Germinal center (tissue), 1 donor: ENCODE data around the gene STK11.

ENCODE experiments used
- DNase-seq: peaks from one replicate; pipeline ENCODE4 v3.0.0; 2012; ENCODE audit warnings: mixed read lengths, low spot score

Gene STK11

DNA sequence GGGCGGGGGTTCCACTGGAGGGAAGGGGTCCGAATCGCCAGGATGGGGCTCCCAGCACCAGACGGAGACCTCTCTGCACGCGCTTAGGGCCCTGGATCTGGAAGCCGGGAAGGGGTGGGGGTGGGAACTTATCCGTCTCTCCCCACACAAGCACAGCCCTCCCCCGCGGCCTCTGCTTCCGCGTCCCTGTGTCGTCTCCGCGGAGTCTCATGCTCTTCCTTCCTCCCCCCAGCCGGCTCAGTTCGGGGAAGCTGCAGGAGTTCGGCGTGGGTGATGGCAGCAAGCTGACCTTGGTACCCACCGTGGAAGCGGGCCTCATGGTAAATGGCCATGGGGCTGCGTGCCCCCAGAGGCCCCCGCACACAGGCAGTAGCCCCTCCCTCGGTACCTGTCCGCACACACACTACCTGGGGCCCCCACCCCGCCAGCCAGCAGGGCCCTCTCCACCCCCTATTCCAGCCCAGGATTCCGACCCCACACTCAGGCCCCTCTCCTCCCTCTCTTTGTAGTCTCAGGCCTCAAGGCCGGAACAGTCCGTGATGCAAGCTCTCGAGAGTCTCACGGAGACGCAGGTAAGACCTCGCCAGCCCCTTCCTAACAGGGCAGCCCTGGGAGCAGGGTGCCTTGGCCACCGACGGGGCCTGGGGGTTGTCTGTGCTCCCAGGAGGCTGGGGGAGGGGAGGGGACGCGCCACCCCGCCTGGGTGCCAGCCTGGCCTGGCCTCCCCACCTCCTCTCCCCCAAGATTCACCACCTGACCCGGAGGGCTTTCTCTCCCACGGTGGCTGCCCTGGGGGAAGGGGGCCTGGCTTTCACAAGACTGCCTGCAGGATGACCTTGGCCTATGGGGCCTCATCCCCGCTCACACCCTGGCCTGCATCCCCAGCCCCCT is 46.0 kb downstream of the STK11 start:
- peak; percentile 38 for DNase-seq

DNA sequence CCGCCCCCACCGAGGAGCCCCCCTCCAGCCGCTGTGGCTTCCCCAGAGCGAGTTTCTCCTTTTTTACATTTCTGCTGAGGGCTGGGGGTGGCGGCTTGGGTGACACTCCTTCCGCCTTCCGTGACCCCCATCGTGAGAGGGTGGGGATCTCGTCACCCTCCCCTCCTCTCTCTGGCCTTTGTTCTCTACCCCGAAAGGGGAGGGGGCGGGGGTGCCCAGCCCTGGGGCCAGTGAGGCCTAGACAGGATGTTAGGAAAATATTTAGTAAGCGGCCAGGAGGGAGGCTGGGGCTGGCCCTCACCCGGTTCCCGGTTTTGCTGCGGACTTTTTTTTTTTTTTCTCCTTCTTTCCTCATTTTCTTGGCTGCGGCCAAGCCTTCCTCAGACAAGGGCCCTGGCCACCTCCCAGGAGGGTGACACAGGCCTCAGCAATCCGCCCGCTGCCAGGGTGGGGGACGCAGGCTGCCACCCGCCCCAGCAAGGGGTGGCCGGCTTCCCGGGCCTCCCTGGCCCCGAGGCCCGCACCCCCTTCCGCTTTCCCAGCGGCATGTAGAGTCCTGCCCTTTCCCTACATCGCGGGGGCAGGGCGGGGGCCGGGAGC is 46.7 kb downstream of the STK11 start:
- DNase-seq: peak; percentile 44

DNA sequence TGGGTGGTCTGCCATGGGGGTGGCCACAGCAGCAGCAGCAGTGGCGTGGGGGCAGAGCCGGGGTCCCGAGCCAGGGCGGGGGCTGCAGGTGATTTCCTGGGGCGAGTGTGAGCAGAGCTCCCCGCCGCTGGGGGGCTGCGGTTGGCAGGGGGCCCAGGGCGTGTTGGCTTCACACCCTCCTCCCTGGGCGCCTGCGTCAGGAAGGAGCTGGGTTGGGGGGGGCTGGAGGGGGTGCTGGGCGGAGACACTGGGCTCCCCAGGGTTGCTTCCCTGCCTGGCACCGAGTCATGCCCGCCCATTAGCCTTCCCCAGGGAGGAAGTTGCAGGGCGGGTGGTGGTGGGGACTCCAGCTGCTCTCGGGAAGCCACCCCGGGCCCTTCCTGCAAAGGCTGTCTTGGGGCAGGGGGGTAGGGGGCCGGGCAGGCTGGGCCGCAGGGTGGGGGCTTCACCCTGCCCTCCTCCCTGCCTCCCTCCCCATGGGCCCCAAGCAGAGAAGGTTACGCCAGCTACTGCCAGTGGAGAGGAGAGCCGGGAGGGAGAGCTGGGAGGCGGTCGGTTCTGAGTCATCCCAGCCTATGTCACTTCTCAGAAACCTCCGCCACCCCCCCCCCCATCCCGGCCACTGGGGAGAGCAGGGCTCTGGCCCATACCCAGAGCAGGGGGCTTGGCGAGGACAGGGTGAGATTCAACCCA is 47.4 kb downstream of the STK11 start:
- peak; percentile 76 for DNase-seq

DNA sequence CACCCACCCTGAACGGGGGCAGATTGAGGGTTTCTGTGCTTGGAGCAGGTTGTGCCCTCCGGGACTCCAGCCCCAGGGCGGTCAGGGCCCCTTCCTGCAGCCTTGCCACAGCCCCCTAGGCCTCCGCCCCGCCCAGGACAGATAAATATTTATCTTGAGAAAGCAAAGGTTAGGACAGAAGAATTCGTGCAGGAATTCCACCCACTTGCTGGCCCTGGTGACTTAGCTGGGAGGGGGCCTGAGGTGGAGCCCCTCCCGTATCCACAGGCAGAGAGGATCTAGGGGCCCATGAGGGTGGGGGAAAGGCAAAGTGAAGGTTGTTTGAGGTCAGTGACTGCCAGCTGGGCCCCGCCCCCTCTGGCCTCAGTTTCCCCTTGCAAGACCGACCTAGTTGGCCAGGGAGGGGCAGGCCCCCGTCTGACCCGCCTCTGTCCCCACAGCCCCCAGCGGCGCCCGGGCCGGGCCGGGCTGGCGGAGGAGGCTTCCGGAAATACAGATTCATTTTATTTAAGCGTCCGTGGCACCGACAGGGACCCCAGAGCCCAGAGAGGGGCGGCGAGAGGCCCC is 48.0 kb downstream of the STK11 start:
- no peak for DNase-seq

DNA sequence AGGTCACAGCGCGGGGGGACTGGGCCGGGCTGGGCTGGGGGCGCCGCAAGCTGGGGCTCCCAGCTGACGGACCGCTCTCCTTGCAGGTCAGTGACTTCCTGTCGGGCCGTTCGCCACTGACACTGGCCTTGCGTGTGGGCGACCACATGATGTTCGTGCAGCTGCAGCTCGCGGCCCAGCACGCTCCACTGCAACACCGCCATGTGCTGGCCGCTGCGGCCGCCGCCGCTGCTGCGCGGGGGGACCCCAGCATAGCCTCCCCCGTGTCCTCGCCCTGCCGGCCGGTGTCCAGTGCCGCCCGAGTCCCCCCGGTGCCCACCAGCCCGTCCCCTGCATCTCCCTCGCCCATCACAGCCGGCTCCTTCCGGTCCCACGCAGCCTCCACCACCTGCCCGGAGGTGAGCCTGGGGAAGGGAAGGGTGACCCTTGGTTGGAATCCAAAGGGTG is 48.5 kb downstream of the STK11 start:
- no peak for DNase-seq

DNA sequence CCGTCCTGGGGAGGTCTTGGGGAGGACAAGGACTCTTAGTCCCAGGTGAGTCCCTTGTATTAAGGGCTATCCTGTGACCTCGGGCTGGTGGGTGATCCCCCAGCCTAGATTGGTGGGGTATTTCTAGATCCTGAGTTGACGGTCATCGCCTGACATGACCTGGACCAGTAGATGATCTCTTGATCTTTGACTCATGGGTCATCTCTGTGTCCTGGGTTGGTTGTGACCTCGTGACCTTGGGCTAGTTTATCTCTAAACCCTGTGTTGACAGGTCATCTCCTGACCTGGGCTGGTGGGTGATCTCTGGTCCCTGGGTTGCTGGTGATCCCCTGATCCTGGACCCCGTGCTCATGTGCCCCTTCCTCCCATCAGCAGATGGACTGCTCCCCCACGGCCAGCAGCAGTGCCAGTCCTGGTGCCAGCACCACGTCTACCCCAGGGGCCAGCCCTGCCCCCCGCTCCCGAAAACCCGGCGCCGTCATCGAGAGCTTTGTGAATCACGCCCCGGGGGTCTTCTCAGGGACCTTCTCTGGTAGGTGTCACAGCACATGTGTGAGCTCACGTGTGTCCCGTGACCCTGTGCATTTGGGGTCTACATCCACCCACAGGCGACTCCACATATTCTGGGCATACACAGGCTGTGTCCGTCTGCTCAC is 49.1 kb downstream of the STK11 start:
- DNase-seq: no peak

DNA sequence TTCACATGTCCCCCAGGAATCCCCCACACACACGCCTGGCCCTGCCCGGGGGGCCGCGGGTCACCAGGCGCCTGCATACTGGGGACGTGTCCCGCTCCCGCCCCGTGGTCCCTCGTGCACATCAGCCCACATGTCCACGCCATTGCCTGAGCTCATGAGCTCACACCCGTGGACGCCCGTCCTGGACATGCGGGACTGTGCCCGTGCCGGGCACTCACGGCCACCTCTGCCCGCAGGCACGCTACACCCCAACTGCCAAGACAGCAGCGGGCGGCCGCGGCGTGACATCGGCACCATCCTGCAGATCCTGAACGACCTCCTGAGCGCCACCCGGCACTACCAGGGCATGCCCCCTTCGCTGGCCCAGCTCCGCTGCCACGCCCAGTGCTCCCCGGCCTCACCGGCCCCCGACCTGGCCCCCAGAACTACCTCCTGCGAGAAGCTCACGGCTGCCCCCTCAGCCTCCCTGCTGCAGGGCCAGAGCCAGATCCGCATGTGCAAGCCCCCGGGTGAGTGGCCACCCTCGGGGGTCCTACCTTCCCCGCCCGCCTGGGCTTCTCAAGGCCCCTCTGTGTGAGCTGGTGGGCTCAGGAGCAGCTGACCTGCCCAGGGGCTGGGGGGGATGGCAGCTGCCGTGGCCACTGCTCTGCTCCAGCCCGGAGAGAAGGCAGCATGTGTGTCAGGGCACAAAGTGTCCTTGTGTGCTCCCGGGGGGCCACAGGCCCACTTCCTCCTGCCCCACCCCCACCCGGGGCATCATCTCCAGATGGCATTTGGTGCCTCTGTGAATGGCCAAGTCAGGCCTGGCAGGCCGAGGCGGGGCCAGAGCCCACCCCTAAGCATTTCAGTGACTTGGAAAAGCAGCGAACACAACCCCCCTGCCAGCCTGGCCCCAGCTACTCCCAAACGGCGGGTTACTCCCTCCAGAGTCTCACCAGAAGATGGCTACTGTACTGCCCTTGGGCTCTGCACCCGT is 49.9 kb downstream of the STK11 start:
- DNase-seq: no peak

DNA sequence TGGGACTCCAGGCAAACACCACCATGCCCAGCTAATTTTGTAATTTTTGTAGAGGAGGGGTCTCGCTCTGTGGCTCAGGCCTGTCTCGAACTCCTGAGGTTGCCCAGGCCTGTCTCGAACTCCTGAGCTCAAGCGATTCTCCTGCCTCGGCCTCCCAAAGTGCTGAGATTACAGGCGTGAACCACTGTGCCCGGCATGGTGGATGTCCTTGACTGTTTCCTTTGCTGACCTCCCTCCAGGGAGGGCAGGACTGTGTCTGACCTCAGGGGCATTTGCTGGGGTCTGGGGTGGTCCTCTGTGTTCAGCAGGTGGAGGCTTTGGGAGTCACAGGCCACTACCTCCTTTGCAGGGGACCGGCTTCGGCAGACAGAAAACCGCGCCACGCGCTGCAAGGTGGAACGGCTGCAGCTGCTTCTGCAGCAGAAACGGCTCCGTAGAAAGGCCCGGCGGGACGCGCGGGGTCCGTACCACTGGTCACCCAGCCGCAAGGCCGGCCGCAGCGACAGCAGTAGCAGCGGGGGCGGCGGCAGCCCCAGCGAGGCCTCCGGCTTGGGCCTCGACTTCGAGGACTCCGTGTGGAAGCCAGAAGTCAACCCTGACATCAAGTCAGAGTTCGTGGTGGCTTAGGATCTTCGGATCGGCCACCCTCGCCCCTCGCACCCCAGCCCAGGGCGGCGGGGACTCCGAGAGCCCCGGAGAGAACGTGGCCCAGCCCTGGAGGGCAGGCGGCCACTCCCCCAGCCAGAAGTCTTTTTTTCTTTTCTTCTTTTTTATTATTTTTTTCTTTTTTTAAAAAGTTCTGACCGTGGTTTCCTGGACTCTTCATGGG is 51.3 kb downstream of the STK11 start:
- no peak for DNase-seq

DNA sequence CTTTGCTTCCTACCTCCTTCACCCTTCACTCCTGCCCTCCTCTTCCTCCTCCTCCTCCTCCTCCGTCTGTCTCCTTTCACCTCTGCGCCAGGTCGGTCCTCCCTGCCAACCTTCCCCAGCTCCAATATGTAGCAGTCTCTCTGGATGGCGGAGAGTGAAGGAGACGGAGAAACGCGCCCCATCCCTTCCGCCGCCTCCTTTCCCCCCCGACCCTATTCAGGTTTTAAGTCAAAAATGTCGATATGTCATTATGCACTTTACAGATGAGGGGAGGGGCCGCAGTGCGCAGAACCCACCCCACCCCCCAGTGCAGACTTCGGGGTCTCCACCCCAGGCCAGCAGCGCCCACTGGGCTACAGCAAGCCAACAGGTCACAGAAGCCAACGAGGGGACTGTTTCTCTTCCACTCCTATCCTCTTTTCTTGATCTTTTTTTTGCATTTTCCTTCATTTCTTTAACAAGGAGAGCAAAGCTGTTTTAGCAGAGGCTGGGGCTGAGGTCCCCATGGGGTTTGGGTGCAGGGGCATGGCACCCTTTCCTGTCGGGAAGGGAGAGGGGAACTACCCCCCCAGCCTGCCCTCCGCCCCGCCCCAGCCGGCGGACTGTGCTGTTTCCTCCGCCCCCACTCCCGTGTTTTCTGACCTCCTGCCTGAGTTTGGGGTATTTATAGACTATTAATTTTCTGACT is 52.0 kb downstream of the STK11 start:
- DNase-seq: no peak

DNA sequence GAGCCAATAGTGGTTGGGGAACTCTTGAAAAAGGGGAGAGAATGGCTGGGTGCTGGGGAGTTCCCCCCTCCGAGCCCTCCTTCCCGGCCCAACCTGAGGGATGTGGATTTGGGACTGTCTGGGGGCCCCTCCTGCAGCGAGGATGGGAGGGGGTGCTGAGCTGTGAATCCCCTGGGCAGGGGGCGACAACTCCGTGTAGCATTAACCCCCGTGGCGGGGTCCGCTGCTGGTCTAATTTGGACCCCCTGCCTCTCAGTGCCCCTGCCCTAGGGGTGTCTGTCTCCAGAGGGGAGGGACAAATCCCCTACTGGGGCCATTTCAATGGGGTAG is 52.5 kb downstream of the STK11 start:
- DNase-seq: no peak

DNA sequence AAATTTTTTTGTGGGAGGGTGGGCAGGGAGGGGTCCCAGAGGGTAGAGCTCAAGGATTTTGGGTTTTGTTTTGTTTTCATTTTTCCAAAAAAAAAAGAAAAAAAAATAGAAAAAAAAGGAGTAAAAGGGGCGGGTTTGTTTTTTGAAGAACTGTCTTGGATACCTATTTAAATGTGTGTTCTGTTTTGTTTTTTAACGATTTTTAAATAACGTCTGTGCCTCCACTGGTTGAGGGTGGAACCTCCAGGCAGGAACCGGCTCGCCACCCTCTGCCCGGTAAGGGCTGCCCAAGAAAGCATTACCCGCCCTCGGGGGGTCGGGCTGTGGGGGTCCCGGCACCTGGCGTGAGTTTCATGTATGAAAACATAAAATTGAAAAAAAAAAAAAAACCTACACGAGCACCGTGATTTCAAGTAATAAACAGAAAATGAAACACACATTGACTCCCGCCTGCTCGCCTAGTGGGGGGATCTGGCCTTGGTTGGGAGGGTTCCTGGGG is 53.2 kb downstream of the STK11 start:
- DNase-seq: no peak

DNA sequence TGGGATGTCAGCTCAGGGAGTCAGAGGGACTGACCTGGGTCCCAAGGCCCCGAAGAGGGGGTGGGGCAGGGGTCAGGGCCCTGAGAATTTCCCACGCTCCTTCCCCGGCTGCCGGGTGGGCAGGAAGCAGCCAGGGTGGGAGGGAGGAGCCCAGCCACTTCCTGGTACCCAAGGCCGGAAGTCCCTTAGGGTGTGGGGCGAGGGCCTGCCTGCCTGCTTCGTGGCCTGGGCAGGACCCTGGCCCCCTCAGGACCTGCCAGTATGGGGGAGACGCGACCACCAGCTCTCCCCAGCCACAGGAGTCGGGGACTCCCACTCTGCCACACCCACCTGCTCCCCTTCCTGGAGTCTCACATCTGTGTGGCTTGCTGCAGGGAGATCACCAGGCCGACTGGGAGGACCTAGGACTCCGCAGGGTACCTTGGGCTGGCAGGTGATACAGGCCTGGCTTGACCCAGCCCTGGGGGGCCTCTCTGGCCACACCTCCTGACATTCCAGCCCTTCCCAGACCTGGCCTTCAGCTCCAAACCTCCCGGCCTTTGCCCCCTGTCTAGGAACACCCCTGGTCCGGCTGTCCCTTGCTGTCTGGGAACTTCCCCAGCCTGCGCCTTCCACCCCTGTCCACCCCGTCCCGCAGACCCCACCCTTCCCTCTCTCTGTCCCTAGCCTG is 53.8 kb downstream of the STK11 start:
- no peak for DNase-seq

DNA sequence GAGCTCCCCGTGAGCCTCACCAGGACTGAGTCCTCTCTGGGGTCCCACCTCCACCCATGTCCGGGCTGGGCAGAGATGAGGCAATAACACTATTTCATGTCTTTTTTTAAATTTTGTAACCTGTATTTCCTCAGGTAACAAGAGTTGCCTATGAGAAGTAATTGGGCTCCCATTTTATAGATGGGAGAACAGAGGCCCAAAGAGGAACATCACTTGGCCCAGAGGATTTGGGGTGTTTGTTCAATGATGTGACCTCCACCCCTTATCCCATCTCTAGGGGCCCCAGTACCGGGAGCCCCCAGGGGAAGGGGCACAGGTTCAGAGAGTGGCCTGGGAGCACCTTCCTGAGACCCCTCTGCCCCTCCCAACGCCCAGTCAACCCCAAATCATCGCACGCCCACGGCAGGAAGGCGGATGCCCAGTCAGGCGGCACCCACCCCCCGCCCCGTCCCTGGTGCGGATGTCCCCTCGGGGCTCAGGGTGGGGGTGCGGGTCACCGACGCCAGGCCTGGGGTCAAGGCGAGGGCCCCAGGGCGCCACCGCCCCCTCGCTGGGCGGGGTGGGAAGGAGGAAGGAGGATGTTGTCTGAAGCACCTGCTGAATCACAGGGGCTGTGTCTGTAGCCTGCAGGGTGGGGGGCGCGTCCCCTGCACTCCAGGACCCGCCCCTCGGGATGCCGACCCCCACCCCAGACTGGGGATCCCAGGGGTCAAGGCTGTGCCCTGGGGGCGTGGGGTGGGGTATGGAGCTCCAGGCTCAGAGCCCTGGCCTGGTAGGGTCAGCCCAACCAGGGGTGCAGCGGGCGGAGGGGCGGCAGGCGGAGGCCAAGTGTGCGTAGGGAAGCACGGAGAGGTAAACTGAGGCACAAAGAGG is 54.5 kb downstream of the STK11 start:
- no peak for DNase-seq

DNA sequence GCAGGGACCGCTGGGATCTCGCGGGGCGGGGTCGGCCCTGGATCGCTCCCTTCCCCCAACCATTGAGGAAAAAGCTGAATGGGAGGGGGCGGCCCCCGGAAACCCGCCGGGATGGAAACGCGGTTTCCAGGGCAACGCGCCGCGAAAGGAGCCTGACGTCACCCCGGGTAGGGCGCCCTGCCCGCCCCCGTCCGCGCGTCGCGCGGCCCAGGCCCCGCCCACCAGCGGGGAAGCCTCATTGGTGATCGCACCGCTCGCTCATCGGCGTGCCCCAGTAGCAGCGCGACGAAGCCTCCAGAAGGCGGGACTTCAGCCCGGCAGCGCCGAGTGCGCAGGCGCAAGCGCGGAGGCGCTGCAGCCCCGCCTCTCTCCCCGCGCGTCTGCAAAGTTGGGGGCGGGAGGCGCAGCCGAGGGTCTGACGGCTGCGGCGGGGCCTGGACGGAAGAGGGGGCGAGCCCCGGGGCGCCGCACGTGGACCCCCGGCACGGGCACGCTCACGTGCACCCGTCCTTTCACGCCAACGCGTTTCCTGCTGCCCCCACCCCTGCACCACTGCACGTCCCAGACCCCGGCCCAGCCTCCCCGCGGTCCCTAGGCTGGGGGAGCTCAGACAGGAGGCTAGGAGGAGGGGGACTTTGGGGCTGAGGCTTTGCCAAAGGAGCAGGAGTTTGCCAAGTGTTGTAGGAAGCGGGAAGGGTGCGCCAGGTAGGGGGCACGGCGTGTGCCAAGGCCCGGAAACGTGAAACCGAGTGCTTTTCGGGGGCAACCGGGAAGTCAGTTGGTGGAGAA is 55.4 kb downstream of the STK11 start:
- peak; percentile 94 for DNase-seq

DNA sequence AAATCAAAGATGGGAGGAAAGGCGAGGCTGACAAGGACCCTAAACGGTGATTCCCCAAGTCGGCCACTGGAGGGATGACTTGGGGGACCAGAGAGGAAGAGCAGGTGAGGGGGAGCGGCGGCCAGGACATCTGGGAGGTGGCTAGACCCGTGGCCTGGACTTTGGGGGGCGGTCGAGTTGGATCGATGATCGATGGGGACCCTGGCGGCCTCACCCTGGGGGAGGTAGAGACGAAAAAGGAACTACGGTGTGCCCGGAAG is 55.9 kb downstream of the STK11 start:
- DNase-seq: no peak

DNA sequence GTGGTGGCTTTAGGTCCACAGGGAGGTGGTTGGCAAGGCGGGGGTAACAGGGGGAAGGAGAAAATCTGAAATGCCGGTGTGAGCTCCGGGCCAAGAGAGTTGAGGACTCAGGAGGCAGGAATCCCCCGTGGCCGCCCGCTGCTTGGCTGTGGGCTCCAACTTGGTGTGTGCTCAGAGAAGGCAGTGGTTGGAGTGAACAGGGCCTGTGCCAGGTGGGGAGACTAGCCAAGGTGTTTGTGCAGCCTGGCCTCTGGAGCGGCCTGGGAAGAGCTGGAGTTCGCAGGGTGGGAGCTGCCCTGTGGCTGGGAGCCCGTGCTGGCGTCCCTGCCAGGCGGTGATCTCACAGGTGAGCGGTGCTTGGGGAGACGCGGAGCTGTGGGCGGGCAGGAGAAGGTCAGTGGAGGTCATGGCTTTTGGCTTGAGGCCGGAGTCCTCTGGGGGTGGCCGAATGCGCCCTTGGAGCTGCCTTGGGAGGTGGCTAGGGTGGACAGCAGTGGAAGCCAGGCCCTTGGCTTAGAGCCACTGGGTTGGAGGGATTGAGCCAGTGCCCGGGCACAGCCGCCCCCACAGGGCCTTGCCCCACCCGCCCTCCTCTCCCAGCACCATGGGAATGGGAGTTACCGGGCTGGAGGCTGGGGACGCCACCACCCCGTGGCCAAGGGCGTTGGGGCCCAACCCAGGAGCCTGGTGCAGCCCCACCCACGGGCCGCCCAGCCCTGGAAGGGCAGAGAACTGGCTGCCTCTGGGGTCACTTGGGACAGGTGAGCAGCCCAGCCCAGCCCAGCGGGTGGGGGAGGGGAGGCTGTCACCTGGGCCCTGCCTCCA is 56.4 kb downstream of the STK11 start:
- DNase-seq: no peak
